NOMO-1 treated with dmso at 0.1 percent for 144 hours (cell line): ENCODE data around the gene ITGB4.
"Not testable (repeated sequence)": the region's sequence is repeated elsewhere in the genome, so short reads cannot be mapped to it uniquely, and the experiment has no call there.

Experiments
- DNase-seq: peaks from one replicate; lab custom pipeline; 2025; ENCODE audit not compliant: unreplicated experiment; lab: John Stamatoyannopoulos, UW

Gene ITGB4

GRCh38 chr17:75752802-75753513 is 31.7 kb downstream of the ITGB4 start:
- DNase-seq = no peak

- DNase-seq = peak; percentile 72
These were observed 32.5 kb downstream of the ITGB4 start for GRCh38 chr17:75753514-75754377.

GRCh38 chr17:75754378-75755204 is 33.3 kb downstream of the ITGB4 start:
- no peak for DNase-seq

GRCh38 chr17:75755205-75755901 is 34.1 kb downstream of the ITGB4 start:
- no peak for DNase-seq

- DNase-seq = no peak
These were observed 34.7 kb downstream of the ITGB4 start for GRCh38 chr17:75755990-75756389.

- DNase-seq = no peak
These were observed 35.3 kb downstream of the ITGB4 start for GRCh38 chr17:75756451-75757085.

- DNase-seq = no peak
These were observed 35.9 kb downstream of the ITGB4 start for GRCh38 chr17:75757086-75757681.

- no peak for DNase-seq
These were observed 37.1 kb downstream of the ITGB4 start for GRCh38 chr17:75758131-75758905.

- no peak for DNase-seq
These were observed 38.2 kb downstream of the ITGB4 start for GRCh38 chr17:75759457-75759856.

- not testable (repeated sequence) for DNase-seq
These were observed 38.9 kb downstream of the ITGB4 start for GRCh38 chr17:75759978-75760640.

GRCh38 chr17:75762513-75763268 is 41.4 kb downstream of the ITGB4 start:
- DNase-seq = no peak

- DNase-seq = no peak
These were observed 42.0 kb downstream of the ITGB4 start for GRCh38 chr17:75763269-75763607.

- no peak for DNase-seq
These were observed 42.6 kb downstream of the ITGB4 start for GRCh38 chr17:75763613-75764416.

GRCh38 chr17:75764417-75764710 is 43.1 kb downstream of the ITGB4 start:
- no peak for DNase-seq

GRCh38 chr17:75764711-75765421 is 43.6 kb downstream of the ITGB4 start, which contains the start of gene GALK1:
TSS of gene GALK1 (minus strand) at chr17:75765192. CDS start at chr17:75765136, 56 bp downstream.
- DNase-seq = peak; percentile 48

- DNase-seq = no peak
These were observed 44.7 kb downstream of the ITGB4 start for GRCh38 chr17:75765981-75766380.

GRCh38 chr17:75767881-75768280 is 46.6 kb downstream of the ITGB4 start:
- no peak for DNase-seq
